HepG2 (cell line): ENCODE measurements around the gene SLC6A16. TPM values are rescaled to one million over a fixed set of nuclear protein-coding genes. Genes with fewer than 3 reads are reported as not detected.

Experiments used
- ATAC-seq: fragments of 200-7000 bp; cut with Tn5 transposase; 3 replicates; pipeline ENCODE4 v1.9.1; 2020; ENCODE audit warnings: mild to moderate bottlenecking, moderate library complexity
- BruUV-seq: library from RNA; stranded (reverse); fragments of 400-500 nt; replicated peaks from 2 replicates; lab custom pipeline; 2021; lab: Mats Ljungman, UMichigan
- CTCF ChIA-PET: fragments of 300-600 bp; formaldehyde crosslinking; extraction: SDS; loops from one replicate; lab custom pipeline; 2021; ENCODE audit warnings: low total read pairs, inconsistent platforms, low intra/inter-chr PET ratio; lab: Yijun Ruan, JAX
- POLR2A ChIA-PET: fragments of 350-600 bp; sonication (Branson Sonifier 250); formaldehyde crosslinking; loops from one replicate; lab custom pipeline; 2020; ENCODE audit warnings: antibody characterized with exemption, inconsistent platforms; lab: Yijun Ruan, JAX
- DNase-seq: peaks from one replicate; pipeline ENCODE4 v3.0.0-alpha.2; 2015; ENCODE audit warnings: low spot score
- FAIRE-seq: peaks from 3 replicates; lab custom pipeline; 2011; peaks lifted over from hg19 to GRCh38; lab: Jason Lieb, UNC
- H2AFZ ChIP-seq: one replicate; pipeline ENCODE4 v1.6.1; 2011; ENCODE audit warnings: low read length, inconsistent platforms
- H3K27ac ChIP-seq: fragments of 300-600 bp; 3 replicates; pipeline ENCODE4 v1.8.0; 2011; ENCODE audit warnings: mixed run types, mild to moderate bottlenecking, mixed read lengths, low read length, inconsistent platforms; ENCODE audit not compliant: insufficient read depth; ENCODE audit errors: extremely low read length
- H3K27me3 ChIP-seq, 2 experiments: fragments of 200-600 bp in 1 of 2; 2 replicates in 1 of 2; 3 replicates in 1 of 2; pipeline versions ENCODE4 v1.6.0 to v1.8.0; 2011; ENCODE audit warnings: low read length in 2 of 2, mild to moderate bottlenecking in 2 of 2, moderate library complexity in 2 of 2, inconsistent platforms in 1 of 2; ENCODE audit not compliant: insufficient read depth in 2 of 2, control insufficient read depth in 1 of 2
- H3K36me3 ChIP-seq, 2 experiments: fragments of 200-600 bp in 1 of 2; replicated peaks in 1 of 2; 2 replicates in 1 of 2; 3 replicates in 1 of 2; pipeline versions ENCODE4 v1.5.1 to v1.8.0; 2011; ENCODE audit warnings: low read length in 2 of 2, inconsistent platforms in 1 of 2; ENCODE audit not compliant: insufficient read depth in 2 of 2, control insufficient read depth in 1 of 2
- H3K4me1 ChIP-seq: 2 replicates; pipeline ENCODE4 v1.5.1; 2012; ENCODE audit warnings: low read length, inconsistent platforms; ENCODE audit not compliant: insufficient read depth
- H3K4me2 ChIP-seq: 2 replicates; pipeline ENCODE4 v1.6.0; 2011; ENCODE audit warnings: low read depth, low read length, inconsistent platforms
- H3K4me3 ChIP-seq, 3 experiments: fragments of 200-600 bp in 1 of 3; sonication (generic), shearing (Covaris generic) in 1 of 3; replicated peaks in 1 of 3; 2 replicates each; pipeline ENCODE4 v1.5.1; 2011 to 2016; ENCODE audit warnings: low read length in 3 of 3, inconsistent platforms in 2 of 3, low read depth in 2 of 3, mild to moderate bottlenecking in 2 of 3, control low read depth in 1 of 3, mixed read lengths in 1 of 3; ENCODE audit not compliant: insufficient read depth in 1 of 3
- H3K79me2 ChIP-seq: one replicate; pipeline ENCODE4 v1.6.1; 2011; ENCODE audit warnings: low read length, inconsistent platforms; ENCODE audit not compliant: insufficient read depth
- H3K9ac ChIP-seq: 2 replicates; pipeline ENCODE4 v1.6.0; 2011; ENCODE audit warnings: mild to moderate bottlenecking, low read depth, low read length, inconsistent platforms; ENCODE audit not compliant: insufficient read depth
- H3K9me3 ChIP-seq: 2 replicates; pipeline ENCODE4 v1.5.1; 2012; ENCODE audit warnings: mild to moderate bottlenecking, low read length
- H4K20me1 ChIP-seq: 2 replicates; pipeline ENCODE4 v1.6.0; 2011; ENCODE audit warnings: inconsistent platforms, mild to moderate bottlenecking, low read length, moderate library complexity; ENCODE audit not compliant: insufficient read depth
- BCL6 ChIP-seq: IDR thresholded peaks from 2 replicates; pipeline ENCODE4 v1.6.1; 2016; ENCODE audit warnings: missing genetic modification reagents, missing compliant biosample characterization
- GATA4 ChIP-seq: sonication (generic); IDR thresholded peaks from 2 replicates; pipeline ENCODE4 v1.6.1; 2016; ENCODE audit warnings: antibody characterized with exemption, low read depth, borderline replicate concordance
- IRF2 ChIP-seq: IDR thresholded peaks from 2 replicates; pipeline ENCODE4 v1.6.1; 2018; ENCODE audit warnings: missing genetic modification reagents, missing compliant biosample characterization
- JUND ChIP-seq: sonication (generic); formaldehyde crosslinking; IDR thresholded peaks from 2 replicates; pipeline ENCODE4 v1.8.0; 2022; ENCODE audit warnings: mild to moderate bottlenecking, missing genetic modification reagents
- KAT2B ChIP-seq: fragments of 150-350 bp; IDR thresholded peaks from 2 replicates; pipeline ENCODE4 v1.6.1; 2014; ENCODE audit warnings: low read depth, low read length, borderline replicate concordance
- KLF6 ChIP-seq: IDR thresholded peaks from 2 replicates; pipeline ENCODE4 v1.8.0; 2016; ENCODE audit warnings: missing biosample characterization, missing genetic modification reagents
- PATZ1 ChIP-seq: sonication (generic); formaldehyde crosslinking; IDR thresholded peaks from 2 replicates; pipeline ENCODE4 v1.4.0; 2020; ENCODE audit warnings: missing genetic modification reagents
- RNF219 ChIP-seq: sonication (generic); formaldehyde crosslinking; IDR thresholded peaks from 2 replicates; pipeline ENCODE4 v1.5.0; 2020; ENCODE audit warnings: mild to moderate bottlenecking, missing genetic modification reagents
- SOX5 ChIP-seq: IDR thresholded peaks from 2 replicates; pipeline ENCODE4 v1.6.1; 2016; ENCODE audit warnings: borderline replicate concordance
- THAP11 ChIP-seq: IDR thresholded peaks from 2 replicates; pipeline ENCODE4 v1.6.1; 2016; ENCODE audit warnings: missing biosample characterization, missing genetic modification reagents
- ZNF274 ChIP-seq: sonication (generic); formaldehyde crosslinking; IDR thresholded peaks from 2 replicates; pipeline ENCODE4 v1.5.1; 2020; ENCODE audit warnings: mild to moderate bottlenecking, missing genetic modification reagents
- ZNF30 ChIP-seq: sonication (generic); formaldehyde crosslinking; IDR thresholded peaks from 2 replicates; pipeline ENCODE4 v1.5.0; 2020; ENCODE audit warnings: mild to moderate bottlenecking, missing genetic modification reagents
- ZNF510 ChIP-seq: sonication (generic); formaldehyde crosslinking; IDR thresholded peaks from 2 replicates; pipeline ENCODE4 v1.4.0; 2020; ENCODE audit warnings: low read depth, mild to moderate bottlenecking, missing genetic modification reagents
- ZNF607 ChIP-seq: sonication (generic); formaldehyde crosslinking; IDR thresholded peaks from 2 replicates; pipeline ENCODE4 v1.5.1; 2020; ENCODE audit warnings: missing genetic modification reagents, mild to moderate bottlenecking, borderline replicate concordance
- WGBS: methylation state at CpG from one replicate; pipeline ENCODE4 v1.1.6; 2017; ENCODE audit warnings: low lambda C conversion rate; 5-methylcytosine and 5-hydroxymethylcytosine counted together
- in situ Hi-C: cut with HindIII; loops from 2 replicates; pipeline ENCODE4 v1.10.0; 2017; ENCODE audit warnings: low pct_unique_long_range_greater_than_20kb; ENCODE audit not compliant: extremely low pct_ligation_motif_present
- intact Hi-C: fragments of 100-400 bp; cut with micrococcal nuclease; formaldehyde crosslinking; loops from one replicate; pipeline ENCODE4 v1.10.0; 2022; ENCODE audit not compliant: unreplicated experiment
- polyA plus RNA-seq, 8 experiments: library from polyadenylated mRNA; depleted of rRNA in 3 of 8; stranded (reverse) in 7 of 8; unstranded in 1 of 8; fragments of >200 nt; fragmentation: Illumina TruSeq in 4 of 8; extraction: Trizol in 4 of 8; gene quantifications; 2 replicates each; pipeline versions ENCODE4 v1.2.1 to v1.2.3, GENCODE V29; 2011 to 2016; ENCODE audit warnings: low read depth in 4 of 8, missing spikeins in 1 of 8, mixed read lengths in 1 of 8; ENCODE audit not compliant: insufficient read depth in 1 of 8
- total RNA-seq, 5 experiments: library from RNA; depleted of rRNA; stranded (reverse); fragments of >200 nt; fragmentation: Illumina TruSeq; extraction: Trizol; gene quantifications; 2 replicates each; pipeline ENCODE4 v1.2.3, GENCODE V29; 2016; ENCODE audit warnings: low read depth in 1 of 5
- TF ChIP-seq, protein P1 (sequence below): sonication (generic); formaldehyde crosslinking; IDR thresholded peaks from 2 replicates; pipeline ENCODE4 v1.4.0; 2020; ENCODE audit warnings: missing genetic modification reagents, borderline replicate concordance

Gene SLC6A16
- total and polyA plus RNA-seq, 2 of the 13 experiments (the other 11 are each of a cell fraction or from before 2014, with no cell fraction given), result 0.07 to 0.18 TPM

- CTCF ChIA-PET, result no interaction called here
- ATAC-seq (no peak), DNase-seq (no peak), FAIRE-seq (no peak)
- intact Hi-C loops, result no loop called here
- H3K4me1 ChIP-seq, result no peaks in the 10 kb centered on the region
- H3K9me3 ChIP-seq, result 0 out of 2 replicates have a peak, but pooled peaks cover 6% of the 10 kb centered on the region
- H4K20me1 ChIP-seq, result no peaks in the 10 kb centered on the region
- H3K27me3 ChIP-seq, result peaks cover 0 to 19% of the 10 kb centered on the region in 2 experiments; a peak in 3 of 5 replicates
- no TSS peak for BruUV-seq
- in situ Hi-C loops, result no loop called here
- WGBS, result 5% methylated on average over 2 of the region's 2 CpGs
- H3K79me2 ChIP-seq, result no peaks in the 10 kb centered on the region
- no peak overlapping the region for H3K4me2 ChIP-seq
- no peak overlapping the region for H2AFZ ChIP-seq
- H3K9ac ChIP-seq, result no peak overlapping the region
- no peak overlapping the region for H3K27ac ChIP-seq
- no peaks in the 10 kb centered on the region for H3K36me3 ChIP-seq
- POLR2A ChIA-PET, result no interaction called here
- H3K4me3 ChIP-seq, result no peak overlapping the region
- TF ChIP-seq ZNF607 (CRISPR knock-in tag), result no peak
- TF ChIP-seq KLF6 (CRISPR knock-in tag), result no peak
- no peak for TF ChIP-seq PATZ1 (CRISPR knock-in tag)
- TF ChIP-seq ZNF274 (CRISPR knock-in tag), result no peak
- TF ChIP-seq KAT2B, result no peak
- TF ChIP-seq THAP11 (CRISPR knock-in tag), result no peak
- TF ChIP-seq RNF219 (CRISPR knock-in tag), result no peak
- no peak for TF ChIP-seq SOX5 (CRISPR knock-in tag)
- no peak for TF ChIP-seq ZNF510 (CRISPR knock-in tag)
- TF ChIP-seq BCL6, result no peak
- no peak for TF ChIP-seq GATA4
- TF ChIP-seq IRF2 (CRISPR knock-in tag), result no peak
- TF ChIP-seq, protein P1, sequence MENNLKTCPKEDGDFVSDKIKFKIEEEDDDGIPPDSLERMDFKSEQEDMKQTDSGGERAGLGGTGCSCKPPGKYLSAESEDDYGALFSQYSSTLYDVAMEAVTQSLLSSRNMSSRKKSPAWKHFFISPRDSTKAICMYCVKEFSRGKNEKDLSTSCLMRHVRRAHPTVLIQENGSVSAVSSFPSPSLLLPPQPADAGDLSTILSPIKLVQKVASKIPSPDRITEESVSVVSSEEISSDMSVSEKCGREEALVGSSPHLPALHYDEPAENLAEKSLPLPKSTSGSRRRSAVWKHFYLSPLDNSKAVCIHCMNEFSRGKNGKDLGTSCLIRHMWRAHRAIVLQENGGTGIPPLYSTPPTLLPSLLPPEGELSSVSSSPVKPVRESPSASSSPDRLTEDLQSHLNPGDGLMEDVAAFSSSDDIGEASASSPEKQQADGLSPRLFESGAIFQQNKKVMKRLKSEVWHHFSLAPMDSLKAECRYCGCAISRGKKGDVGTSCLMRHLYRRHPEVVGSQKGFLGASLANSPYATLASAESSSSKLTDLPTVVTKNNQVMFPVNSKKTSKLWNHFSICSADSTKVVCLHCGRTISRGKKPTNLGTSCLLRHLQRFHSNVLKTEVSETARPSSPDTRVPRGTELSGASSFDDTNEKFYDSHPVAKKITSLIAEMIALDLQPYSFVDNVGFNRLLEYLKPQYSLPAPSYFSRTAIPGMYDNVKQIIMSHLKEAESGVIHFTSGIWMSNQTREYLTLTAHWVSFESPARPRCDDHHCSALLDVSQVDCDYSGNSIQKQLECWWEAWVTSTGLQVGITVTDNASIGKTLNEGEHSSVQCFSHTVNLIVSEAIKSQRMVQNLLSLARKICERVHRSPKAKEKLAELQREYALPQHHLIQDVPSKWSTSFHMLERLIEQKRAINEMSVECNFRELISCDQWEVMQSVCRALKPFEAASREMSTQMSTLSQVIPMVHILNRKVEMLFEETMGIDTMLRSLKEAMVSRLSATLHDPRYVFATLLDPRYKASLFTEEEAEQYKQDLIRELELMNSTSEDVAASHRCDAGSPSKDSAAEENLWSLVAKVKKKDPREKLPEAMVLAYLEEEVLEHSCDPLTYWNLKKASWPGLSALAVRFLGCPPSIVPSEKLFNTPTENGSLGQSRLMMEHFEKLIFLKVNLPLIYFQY (CRISPR knock-in tag), result no peak
- no peak for TF ChIP-seq JUND (CRISPR knock-in tag)
- TF ChIP-seq ZNF30 (CRISPR knock-in tag), result no peak
Measured at GRCh38 chr19:49249933-49250332, 75.1 kb downstream of the SLC6A16 start.
